Activated CD8-positive, alpha-beta memory T cell treated with anti-CD3 and anti-CD28 coated beads, Interleukin-2, amount 10 ng/mL, durations not matched to agents 7 days and 5 days (primary cell): ENCODE measurements around the gene SNAPC2. TPM values are rescaled to one million over a fixed set of nuclear protein-coding genes. Genes with fewer than 3 reads are reported as not detected.
"Not testable (repeated sequence)": the region's sequence is repeated elsewhere in the genome, so short reads cannot be mapped to it uniquely, and the experiment has no call there.

Experiments
- ATAC-seq: fragments of 150-1000 bp; cut with Tn5 transposase; one replicate; pipeline ENCODE4 v1.10.0; 2021; ENCODE audit warnings: moderate library complexity
- CTCF ChIA-PET: fragments of 350-600 bp; sonication (Branson Sonifier 250); formaldehyde crosslinking; loops from one replicate; lab custom pipeline; 2021; ENCODE audit warnings: antibody characterized with exemption; lab: Charles Lee
- DNase-seq: peaks from one replicate; pipeline ENCODE4 v3.0.0-alpha.2; 2020
- H3K27ac Mint-ChIP-seq: one replicate; pipeline ENCODE4 v1.8.0; 2021; ENCODE audit warnings: mild to moderate bottlenecking, mixed read lengths
- H3K27me3 Mint-ChIP-seq: one replicate; pipeline ENCODE4 v1.8.0; 2021; ENCODE audit warnings: mixed read lengths
- H3K36me3 Mint-ChIP-seq: one replicate; pipeline ENCODE4 v1.8.0; 2021; ENCODE audit warnings: mild to moderate bottlenecking, mixed read lengths
- H3K4me1 Mint-ChIP-seq: one replicate; pipeline ENCODE4 v1.8.0; 2021; ENCODE audit warnings: mixed read lengths
- H3K4me3 Mint-ChIP-seq: one replicate; pipeline ENCODE4 v1.8.0; 2021; ENCODE audit warnings: mild to moderate bottlenecking, moderate library complexity, mixed read lengths
- H3K9me3 Mint-ChIP-seq: one replicate; pipeline ENCODE4 v1.8.0; 2022; ENCODE audit warnings: low read depth, mixed read lengths
- total RNA-seq, 2 experiments: library from RNA; stranded (reverse); gene quantifications; one replicate each; pipeline ENCODE4 v1.2.3, GENCODE V29; 2021

The SNAPC2 gene
- total RNA-seq, 2 experiments from 2014 or later: 18.0 to 24.0 TPM

GRCh38 chr19:7944177-7944761, 24.1 kb downstream of the SNAPC2 start:
- DNase-seq: peak; percentile 92
- ATAC-seq: peak; percentile 46
- Mint-ChIP-seq H3K4me3 (peak overlapping the region; percentile 83), H3K27me3 (no peaks in the 10 kb centered on the region), H3K4me1 (peaks cover 33% of the 10 kb centered on the region), H3K27ac (peak overlapping the region; percentile 91), H3K9me3 (no peaks in the 10 kb centered on the region), H3K36me3 (peaks cover 8% of the 10 kb centered on the region)
- CTCF ChIA-PET: interaction anchor here (0.6 to 5.7 kb wide), 36 partner anchors 9 to 397 kb away, joined by 3 to 75 read pairs (median 4); partner anchors contain the start of genes CTXN1, ELAVL1, MAP2K7 and PET100

GRCh38 chr19:7947939-7948338, 27.8 kb downstream of the SNAPC2 start:
- no peaks in the 10 kb centered on the region for H3K9me3 Mint-ChIP-seq

GRCh38 chr19:7953060-7953459, 32.9 kb downstream of the SNAPC2 start:
- no peaks in the 10 kb centered on the region for H3K4me1 Mint-ChIP-seq
- no peaks in the 10 kb centered on the region for H3K9me3 Mint-ChIP-seq
- no peaks in the 10 kb centered on the region for H3K36me3 Mint-ChIP-seq
- H3K4me3 Mint-ChIP-seq: no peak overlapping the region
- DNase-seq (no peak), ATAC-seq (peak; percentile 23)
- no peak overlapping the region for H3K27ac Mint-ChIP-seq
- H3K27me3 Mint-ChIP-seq: no peaks in the 10 kb centered on the region
- CTCF ChIA-PET: no interaction called here

More at GRCh38 chr19:7947939-7948338, 27.8 kb downstream of the SNAPC2 start:
- H3K27ac Mint-ChIP-seq: no peak overlapping the region
- no peak overlapping the region for H3K4me3 Mint-ChIP-seq
- CTCF ChIA-PET: no interaction called here
- DNase-seq (no peak), ATAC-seq (no peak)
- H3K27me3 Mint-ChIP-seq: no peaks in the 10 kb centered on the region
- H3K36me3 Mint-ChIP-seq: no peaks in the 10 kb centered on the region
- peaks cover 14% of the 10 kb centered on the region for H3K4me1 Mint-ChIP-seq

- no peaks in the 10 kb centered on the region for H3K27me3 Mint-ChIP-seq
- no peak overlapping the region for H3K4me3 Mint-ChIP-seq
- CTCF ChIA-PET: interaction anchor here (0.7 kb wide), 1 partner anchor 9 kb away, joined by 3 read pairs; no protein-coding TSS in a partner anchor
- no peaks in the 10 kb centered on the region for H3K4me1 Mint-ChIP-seq
- no peaks in the 10 kb centered on the region for H3K36me3 Mint-ChIP-seq
- H3K9me3 Mint-ChIP-seq: no peaks in the 10 kb centered on the region
- H3K27ac Mint-ChIP-seq: no peak overlapping the region
- ATAC-seq: no peak
- no peak for DNase-seq
These were observed 33.4 kb downstream of the SNAPC2 start for GRCh38 chr19:7953576-7953975.

- DNase-seq: no peak
- ATAC-seq: no peak
- H3K36me3 Mint-ChIP-seq: no peaks in the 10 kb centered on the region
- no peak overlapping the region for H3K27ac Mint-ChIP-seq
- no peaks in the 10 kb centered on the region for H3K27me3 Mint-ChIP-seq
- H3K4me3 Mint-ChIP-seq: no peak overlapping the region
- CTCF ChIA-PET: no interaction called here
- no peaks in the 10 kb centered on the region for H3K9me3 Mint-ChIP-seq
- H3K4me1 Mint-ChIP-seq: no peaks in the 10 kb centered on the region
These were observed 35.6 kb downstream of the SNAPC2 start for GRCh38 chr19:7955696-7956095.

GRCh38 chr19:7959211-7959610, 39.1 kb downstream of the SNAPC2 start:
- CTCF ChIA-PET: no interaction called here
- no peak overlapping the region for H3K27ac Mint-ChIP-seq
- no peak for DNase-seq
- no peaks in the 10 kb centered on the region for H3K27me3 Mint-ChIP-seq
- H3K36me3 Mint-ChIP-seq: peaks cover 9% of the 10 kb centered on the region
- H3K9me3 Mint-ChIP-seq: no peaks in the 10 kb centered on the region
- ATAC-seq: no peak
- no peaks in the 10 kb centered on the region for H3K4me1 Mint-ChIP-seq
- no peak overlapping the region for H3K4me3 Mint-ChIP-seq

GRCh38 chr19:7961082-7961481, 40.9 kb downstream of the SNAPC2 start:
- CTCF ChIA-PET: interaction anchor here (0.9 to 1.1 kb wide), 2 partner anchors 41 to 45 kb away, joined by 3 read pairs; partner anchors contain the start of gene ELAVL1
- H3K27me3 Mint-ChIP-seq, ATAC-seq, H3K4me1 Mint-ChIP-seq, H3K9me3 Mint-ChIP-seq, DNase-seq, H3K36me3 Mint-ChIP-seq, H3K27ac Mint-ChIP-seq, H3K4me3 Mint-ChIP-seq: not testable (repeated sequence)

GRCh38 chr19:7961920-7962626, 41.9 kb downstream of the SNAPC2 start:
- no peak overlapping the region for H3K27ac Mint-ChIP-seq
- H3K9me3 Mint-ChIP-seq: no peaks in the 10 kb centered on the region
- H3K36me3 Mint-ChIP-seq: peaks cover 13% of the 10 kb centered on the region
- no peak overlapping the region for H3K4me3 Mint-ChIP-seq
- peaks cover 3% of the 10 kb centered on the region for H3K4me1 Mint-ChIP-seq
- ATAC-seq (no peak), DNase-seq (no peak)
- no peaks in the 10 kb centered on the region for H3K27me3 Mint-ChIP-seq
- CTCF ChIA-PET: no interaction called here

GRCh38 chr19:7962644-7963268, 42.6 kb downstream of the SNAPC2 start:
- CTCF ChIA-PET: no interaction called here
- H3K9me3 Mint-ChIP-seq: no peaks in the 10 kb centered on the region
- DNase-seq (no peak), ATAC-seq (no peak)
- no peak overlapping the region for H3K4me3 Mint-ChIP-seq
- H3K27me3 Mint-ChIP-seq: no peaks in the 10 kb centered on the region
- H3K4me1 Mint-ChIP-seq: peaks cover 3% of the 10 kb centered on the region
- H3K36me3 Mint-ChIP-seq: peaks cover 19% of the 10 kb centered on the region
- H3K27ac Mint-ChIP-seq: no peak overlapping the region

GRCh38 chr19:7963566-7963965, 43.4 kb downstream of the SNAPC2 start:
- H3K9me3 Mint-ChIP-seq: no peaks in the 10 kb centered on the region
- peaks cover 3% of the 10 kb centered on the region for H3K4me1 Mint-ChIP-seq
- no peak for ATAC-seq
- H3K27ac Mint-ChIP-seq: no peak overlapping the region
- H3K36me3 Mint-ChIP-seq: peaks cover 20% of the 10 kb centered on the region
- CTCF ChIA-PET: no interaction called here
- no peaks in the 10 kb centered on the region for H3K27me3 Mint-ChIP-seq
- H3K4me3 Mint-ChIP-seq: no peak overlapping the region
- no peak for DNase-seq

GRCh38 chr19:7965259-7965841, 45.2 kb downstream of the SNAPC2 start:
- H3K27me3 Mint-ChIP-seq: no peaks in the 10 kb centered on the region
- CTCF ChIA-PET: interaction anchor here (1.0 kb wide), 1 partner anchor 38 kb away, joined by 3 read pairs; no protein-coding TSS in a partner anchor
- peaks cover 20% of the 10 kb centered on the region for H3K36me3 Mint-ChIP-seq
- ATAC-seq (no peak), DNase-seq (no peak)
- no peak overlapping the region for H3K4me3 Mint-ChIP-seq
- H3K4me1 Mint-ChIP-seq: peaks cover 3% of the 10 kb centered on the region
- no peaks in the 10 kb centered on the region for H3K9me3 Mint-ChIP-seq
- no peak overlapping the region for H3K27ac Mint-ChIP-seq

- no peak overlapping the region for H3K4me3 Mint-ChIP-seq
- DNase-seq: no peak
- CTCF ChIA-PET: interaction anchor here (0.7 to 1.0 kb wide), 2 partner anchors 36 to 270 kb away, joined by 3 to 8 read pairs; no protein-coding TSS in a partner anchor
- no peaks in the 10 kb centered on the region for H3K9me3 Mint-ChIP-seq
- no peak overlapping the region for H3K27ac Mint-ChIP-seq
- no peaks in the 10 kb centered on the region for H3K27me3 Mint-ChIP-seq
- H3K36me3 Mint-ChIP-seq: peaks cover 20% of the 10 kb centered on the region
- ATAC-seq: no peak
- H3K4me1 Mint-ChIP-seq: peaks cover 3% of the 10 kb centered on the region
These were observed 46.0 kb downstream of the SNAPC2 start for GRCh38 chr19:7965921-7966665.
